HG03565 (cell line): Measurements from ENCODE around the gene RWDD1.

ENCODE experiments used
- ATAC-seq: cut with Tn5 transposase; IDR thresholded peaks from one replicate; pipeline ENCODE4 v1.9.1; 2021; ENCODE audit warnings: mild to moderate bottlenecking, moderate library complexity; ENCODE audit not compliant: unreplicated experiment

RWDD1 gene

GRCh38 chr6:116557893-116558292 is 13.4 kb upstream of the RWDD1 start:
- no peak for ATAC-seq

GRCh38 chr6:116560130-116560529 is 11.2 kb upstream of the RWDD1 start:
- no peak for ATAC-seq

GRCh38 chr6:116561377-116562018 is 9.8 kb upstream of the RWDD1 start:
- peak; percentile 68 for ATAC-seq

- no peak for ATAC-seq
Measured at GRCh38 chr6:116562019-116562403, 9.3 kb upstream of the RWDD1 start.

- no peak for ATAC-seq
Measured at GRCh38 chr6:116562614-116563013, 8.7 kb upstream of the RWDD1 start.

- no peak for ATAC-seq
Measured at GRCh38 chr6:116563830-116564229, 7.5 kb upstream of the RWDD1 start.

GRCh38 chr6:116564311-116564710 is 7.0 kb upstream of the RWDD1 start:
- no peak for ATAC-seq

- ATAC-seq: no peak
Measured at GRCh38 chr6:116564921-116565872, 6.1 kb upstream of the RWDD1 start.

- ATAC-seq: no peak
Measured at GRCh38 chr6:116568111-116568510, 3.2 kb upstream of the RWDD1 start.

GRCh38 chr6:116568821-116569755 is 2.2 kb upstream of the RWDD1 start:
- ATAC-seq: no peak

GRCh38 chr6:116571683-116572000 is 338 bp downstream of the RWDD1 start:
- ATAC-seq: no peak

GRCh38 chr6:116572162-116572561 is 858 bp downstream of the RWDD1 start:
- no peak for ATAC-seq

- no peak for ATAC-seq
Measured at GRCh38 chr6:116575227-116575626, 3.9 kb downstream of the RWDD1 start.

- ATAC-seq: no peak
Measured at GRCh38 chr6:116577486-116577885, 6.2 kb downstream of the RWDD1 start.

- ATAC-seq: no peak
Measured at GRCh38 chr6:116578335-116578734, 7.0 kb downstream of the RWDD1 start.

GRCh38 chr6:116579143-116579542 is 7.8 kb downstream of the RWDD1 start:
- no peak for ATAC-seq

GRCh38 chr6:116580198-116580597 is 8.9 kb downstream of the RWDD1 start:
- no peak for ATAC-seq

- no peak for ATAC-seq
Measured at GRCh38 chr6:116586276-116586675, 15.0 kb downstream of the RWDD1 start.

- no peak for ATAC-seq
Measured at GRCh38 chr6:116586738-116587137, 15.4 kb downstream of the RWDD1 start.

GRCh38 chr6:116595247-116595646 is 23.9 kb downstream of the RWDD1 start:
- no peak for ATAC-seq

- ATAC-seq: no peak
Measured at GRCh38 chr6:116596815-116597214, 25.5 kb downstream of the RWDD1 start.
